ENCODE results near the gene RCOR1. TPM values are rescaled to one million over a fixed set of nuclear protein-coding genes. Genes with fewer than 3 reads are reported as not detected.
"Not testable (repeated sequence)": the region's sequence is repeated elsewhere in the genome, so short reads cannot be mapped to it uniquely, and the experiment has no call there.

The RCOR1 gene
- total RNA-seq, 2 donors from 2014 or later, result 8.4 to 8.7 TPM

DNA sequence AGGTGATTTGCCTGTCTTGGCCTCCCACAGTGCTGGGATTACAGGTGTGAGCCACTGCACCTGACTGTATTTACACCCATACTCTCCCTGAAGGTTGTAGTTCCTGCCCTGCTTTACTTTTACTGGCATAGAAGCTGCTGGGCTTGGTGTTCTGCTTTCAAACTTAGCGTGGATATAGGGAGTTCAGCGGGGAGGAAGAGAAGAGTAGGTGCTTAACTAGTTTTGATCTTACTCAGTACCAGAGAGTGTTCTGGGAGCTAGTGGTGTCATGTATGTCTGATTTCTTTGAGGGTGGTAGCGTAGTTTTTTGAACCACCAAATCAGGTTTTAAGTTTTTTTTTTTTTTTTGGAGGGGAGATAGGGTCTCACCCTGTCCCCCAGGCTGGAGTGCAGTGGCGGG is 13.8 kb downstream of the RCOR1 start:
- Histone ChIP-seq H3K9me3 (no peaks in the 10 kb centered on the region), H3K36me3 (no peaks in the 10 kb centered on the region), H3K4me1 (peaks cover 0 to 13% of the 10 kb centered on the region in 2 donors), H3K27me3 (no peaks in the 10 kb centered on the region), H3K4me3 (no peak overlapping the region), H3K27ac (no peak overlapping the region)
- no peak for DNase-seq (ENCODE audit: low spot score)
- TF ChIP-seq, protein P1, sequence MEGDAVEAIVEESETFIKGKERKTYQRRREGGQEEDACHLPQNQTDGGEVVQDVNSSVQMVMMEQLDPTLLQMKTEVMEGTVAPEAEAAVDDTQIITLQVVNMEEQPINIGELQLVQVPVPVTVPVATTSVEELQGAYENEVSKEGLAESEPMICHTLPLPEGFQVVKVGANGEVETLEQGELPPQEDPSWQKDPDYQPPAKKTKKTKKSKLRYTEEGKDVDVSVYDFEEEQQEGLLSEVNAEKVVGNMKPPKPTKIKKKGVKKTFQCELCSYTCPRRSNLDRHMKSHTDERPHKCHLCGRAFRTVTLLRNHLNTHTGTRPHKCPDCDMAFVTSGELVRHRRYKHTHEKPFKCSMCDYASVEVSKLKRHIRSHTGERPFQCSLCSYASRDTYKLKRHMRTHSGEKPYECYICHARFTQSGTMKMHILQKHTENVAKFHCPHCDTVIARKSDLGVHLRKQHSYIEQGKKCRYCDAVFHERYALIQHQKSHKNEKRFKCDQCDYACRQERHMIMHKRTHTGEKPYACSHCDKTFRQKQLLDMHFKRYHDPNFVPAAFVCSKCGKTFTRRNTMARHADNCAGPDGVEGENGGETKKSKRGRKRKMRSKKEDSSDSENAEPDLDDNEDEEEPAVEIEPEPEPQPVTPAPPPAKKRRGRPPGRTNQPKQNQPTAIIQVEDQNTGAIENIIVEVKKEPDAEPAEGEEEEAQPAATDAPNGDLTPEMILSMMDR (IDR thresholded peaks at IDR 0.05), result no peak

DNA sequence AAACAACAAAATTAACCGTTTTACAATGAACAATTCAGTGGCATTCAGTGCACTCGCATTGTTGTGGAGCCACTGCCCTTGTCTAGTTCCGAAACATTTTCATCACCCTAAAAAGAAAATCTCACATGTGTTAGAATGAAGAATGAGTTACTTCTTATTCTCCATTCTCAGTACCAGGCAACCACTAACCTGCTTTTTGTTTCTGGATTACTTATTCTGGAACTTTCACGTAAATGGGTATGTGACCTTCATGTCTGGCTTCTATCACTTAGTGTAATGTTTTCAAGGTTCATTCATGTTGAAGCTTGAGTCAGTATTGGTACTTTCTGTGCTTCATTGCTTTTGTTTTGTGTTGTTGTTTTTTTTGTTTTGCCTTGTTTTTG is 15.6 kb downstream of the RCOR1 start:
- no peaks in the 10 kb centered on the region for H3K9me3 ChIP-seq
- no peaks in the 10 kb centered on the region for H3K36me3 ChIP-seq
- TF ChIP-seq, protein P1 (IDR thresholded peaks at IDR 0.05), result no peak
- peaks cover 0 to 12% of the 10 kb centered on the region in 2 donors for H3K4me1 ChIP-seq
- DNase-seq (ENCODE audit: low spot score), result no peak
- H3K4me3 ChIP-seq, result no peak overlapping the region
- no peak overlapping the region for H3K27ac ChIP-seq
- H3K27me3 ChIP-seq, result no peaks in the 10 kb centered on the region

DNA sequence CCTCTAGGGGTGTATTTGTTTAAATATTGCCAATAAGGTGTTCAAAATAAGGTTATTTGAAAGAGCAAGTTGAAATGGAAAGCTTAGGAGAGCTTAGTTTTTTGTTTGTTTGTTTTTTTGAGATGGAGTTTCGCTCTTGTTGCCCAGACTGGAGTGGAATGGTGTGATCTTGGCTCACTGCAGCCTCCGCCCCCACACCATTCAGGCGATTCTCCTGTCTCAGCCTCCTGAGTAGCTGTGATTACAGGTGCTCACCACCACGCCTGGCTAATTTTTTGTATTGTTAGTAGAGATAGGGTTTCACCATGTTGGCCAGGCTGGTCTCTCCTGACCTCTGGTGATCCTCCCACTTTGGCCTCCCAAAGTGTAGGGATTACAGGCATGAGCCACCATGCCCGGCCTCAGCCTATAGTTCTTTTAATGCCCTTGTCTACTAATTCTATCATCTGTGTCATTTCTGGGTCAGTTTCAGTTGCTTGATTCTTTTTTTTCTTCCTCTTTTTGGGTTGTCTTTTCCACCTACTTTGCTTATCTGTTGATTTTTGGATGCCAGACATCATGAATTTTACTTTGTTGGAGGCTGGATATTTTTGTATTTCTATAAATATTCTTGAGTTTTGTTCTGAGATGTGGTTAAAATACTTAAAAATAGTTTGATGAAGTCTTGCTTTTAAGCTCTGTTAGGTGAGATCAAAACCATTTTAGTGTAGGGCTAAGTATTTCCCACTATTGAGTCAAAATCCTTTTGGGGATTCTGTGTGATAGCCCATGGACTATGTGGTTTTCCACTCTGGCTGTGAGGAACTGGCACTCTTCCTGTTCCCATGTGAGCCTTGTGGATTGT is 18.7 kb downstream of the RCOR1 start:
- H3K27ac ChIP-seq, result no peak overlapping the region
- H3K27me3 ChIP-seq, result no peaks in the 10 kb centered on the region
- TF ChIP-seq, protein P1 (IDR thresholded peaks at IDR 0.05), result no peak
- H3K9me3 ChIP-seq, result no peaks in the 10 kb centered on the region
- no peak for DNase-seq (ENCODE audit: low spot score)
- H3K4me3 ChIP-seq, result no peak overlapping the region
- H3K36me3 ChIP-seq, result no peaks in the 10 kb centered on the region
- peaks cover 0 to 11% of the 10 kb centered on the region in 2 donors for H3K4me1 ChIP-seq

DNA sequence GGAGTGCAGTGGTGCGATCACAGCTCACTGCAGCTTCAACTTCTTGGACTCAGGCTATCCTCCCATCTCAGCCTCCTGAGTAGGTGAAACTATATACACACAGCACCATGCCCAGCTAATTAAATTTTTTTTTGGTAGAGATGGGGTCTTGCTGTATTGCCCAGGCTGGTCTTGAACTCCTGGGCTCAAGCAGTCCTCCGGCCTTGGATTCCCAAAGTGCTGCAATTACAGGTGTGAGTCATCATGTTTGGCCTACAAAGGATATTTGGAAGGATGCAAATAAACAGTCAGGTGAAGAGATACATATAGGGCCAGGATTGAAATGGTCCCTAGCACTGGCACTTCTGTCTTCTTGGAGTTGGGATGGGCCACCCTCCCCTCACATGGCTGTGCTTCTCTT is 23.9 kb downstream of the RCOR1 start:
- DNase-seq (ENCODE audit: low spot score), result no peak
- no peaks in the 10 kb centered on the region for H3K36me3 ChIP-seq
- TF ChIP-seq, protein P1 (IDR thresholded peaks at IDR 0.05), result no peak
- peaks cover 0 to 6% of the 10 kb centered on the region in 2 donors for H3K4me1 ChIP-seq
- H3K9me3 ChIP-seq, result no peaks in the 10 kb centered on the region
- H3K27me3 ChIP-seq, result no peaks in the 10 kb centered on the region
- H3K4me3 ChIP-seq, result no peak overlapping the region
- H3K27ac ChIP-seq, result no peak overlapping the region

DNA sequence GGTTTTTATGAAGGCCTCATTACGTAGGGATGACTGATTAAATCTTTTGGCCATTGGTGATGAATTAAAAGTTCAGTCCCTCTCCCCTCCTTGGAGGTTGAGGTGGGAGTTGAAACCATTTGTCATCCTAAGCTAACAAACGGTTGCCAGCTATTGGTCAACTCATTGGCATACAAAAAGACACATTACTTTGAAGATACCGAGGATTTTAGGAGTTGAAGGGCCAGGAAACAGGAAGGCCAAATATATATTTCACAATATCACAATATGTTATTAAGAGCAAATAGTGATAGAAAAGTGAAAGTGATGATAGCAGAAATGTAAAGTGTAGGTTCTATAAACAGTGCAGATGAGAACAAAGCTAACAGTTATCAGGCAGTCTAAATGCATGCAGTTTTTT is 24.4 kb downstream of the RCOR1 start:
- Histone ChIP-seq H3K36me3 (no peaks in the 10 kb centered on the region), H3K9me3 (no peaks in the 10 kb centered on the region), H3K4me3 (no peak overlapping the region), H3K27me3 (no peaks in the 10 kb centered on the region), H3K27ac (no peak overlapping the region), H3K4me1 (peaks cover 0 to under 1% of the 10 kb centered on the region in 2 donors)
- no peak for DNase-seq (ENCODE audit: low spot score)
- TF ChIP-seq, protein P1 (IDR thresholded peaks at IDR 0.05), result no peak

DNA sequence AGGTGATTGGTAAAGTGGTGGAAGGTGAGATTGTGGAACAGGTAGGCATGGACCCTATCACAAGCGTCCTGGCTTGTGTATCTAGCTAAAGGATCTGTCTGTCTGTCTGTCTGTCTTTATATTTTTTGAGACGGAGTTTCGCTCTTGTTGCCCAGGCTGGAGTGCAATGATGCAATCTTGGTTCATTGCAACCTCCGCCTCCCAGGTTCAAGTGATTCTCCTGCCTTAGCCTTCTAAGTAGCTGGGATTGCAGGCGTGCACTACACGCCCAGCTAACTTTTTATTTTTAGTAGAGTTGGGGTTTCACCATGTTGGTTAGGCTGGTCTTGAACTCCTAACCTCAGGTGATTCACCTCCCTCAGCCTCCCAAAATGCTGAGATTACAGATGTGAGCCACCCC is 26.6 kb downstream of the RCOR1 start:
- not testable (repeated sequence) for DNase-seq (ENCODE audit: low spot score); H3K36me3 ChIP-seq; H3K4me3 ChIP-seq; H3K9me3 ChIP-seq; H3K27me3 ChIP-seq; H3K4me1 ChIP-seq; H3K27ac ChIP-seq

All from right atrium auricular region (tissue), 2 donors.